Lower leg skin (tissue), 4 donors: ENCODE results near the gene MAP3K20. TPM values are rescaled to one million over a fixed set of nuclear protein-coding genes. Genes with fewer than 3 reads are reported as not detected.
"Not testable (repeated sequence)": the region's sequence is repeated elsewhere in the genome, so short reads cannot be mapped to it uniquely, and the experiment has no call there.

Experiments
- DNase-seq, 2 donors: peaks; one replicate each; pipeline ENCODE4 v3.0.0-alpha.2; 2019; ENCODE audit warnings: low spot score in 2 of 2
- H3K4me3 ChIP-seq: fragments of 200-600 bp; sonication (generic); 2 replicates; pipeline ENCODE4 v1.5.1; 2017; ENCODE audit warnings: mild to moderate bottlenecking, low read depth; ENCODE audit not compliant: poor library complexity, severe bottlenecking
- CTCF ChIP-seq, 3 donors: fragments of 450-650 bp; IDR thresholded peaks; one replicate each; pipeline ENCODE4 v1.5.1; 2016; ENCODE audit warnings: antibody characterized with exemption in 3 of 3, mild to moderate bottlenecking in 3 of 3, moderate library complexity in 2 of 3
- POLR2A ChIP-seq, 2 donors: fragments of 450-650 bp; IDR thresholded peaks; one replicate each; pipeline ENCODE4 v1.6.1; 2016 to 2017; ENCODE audit warnings: antibody characterized with exemption in 2 of 2, mild to moderate bottlenecking in 1 of 2, moderate library complexity in 1 of 2
- WGBS, 2 donors: methylation state at CpG; one replicate each; pipeline ENCODE4 v1.1.5; 2018; 5-methylcytosine and 5-hydroxymethylcytosine counted together
- intact Hi-C: fragments of 100-400 bp; cut with DNase I; formaldehyde crosslinking; loops from one replicate; pipeline ENCODE4 v1.15.0; 2023; ENCODE audit warnings: low total_unique reads
- total RNA-seq, 4 donors: library from RNA; depleted of rRNA; stranded (reverse); fragments of >200 nt; gene quantifications; one replicate each; pipeline ENCODE4 v1.1.0, GENCODE V29; 2016

Gene MAP3K20
- total RNA-seq, 4 donors from 2014 or later = 30.9 to 40.3 (median 37.3) TPM

DNA sequence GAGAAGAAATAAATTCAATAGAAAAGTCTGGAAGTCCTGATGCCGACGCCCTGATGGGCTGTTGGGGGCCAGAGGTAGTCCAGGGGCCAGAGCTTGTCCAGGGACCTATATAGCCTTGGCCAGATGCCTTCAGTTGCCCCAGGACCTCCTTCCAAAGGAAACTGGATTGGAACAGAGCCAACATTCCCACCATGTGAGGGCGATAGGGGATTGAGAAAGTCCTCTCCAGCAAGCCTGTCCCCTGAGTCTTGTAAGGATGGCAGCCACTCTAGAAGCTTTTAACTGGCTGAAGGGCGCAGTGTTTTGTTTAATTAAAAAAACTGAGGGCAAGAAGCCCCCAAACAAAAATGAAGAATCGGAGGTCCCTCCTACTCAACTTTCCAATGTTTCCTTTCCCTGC lies 224.1 kb downstream of the MAP3K20 start:
- 89 to 93% methylated on average over 5 of the region's 5 CpGs for WGBS, 2 donors
- DNase-seq = no peak
- intact Hi-C loops = no loop called here
- no peak for TF ChIP-seq POLR2A (IDR thresholded peaks at IDR 0.05)
- TF ChIP-seq CTCF (IDR thresholded peaks at IDR 0.05) = no peak
- no peak overlapping the region for H3K4me3 ChIP-seq

- intact Hi-C loops = no loop called here
- no peak for TF ChIP-seq POLR2A (IDR thresholded peaks at IDR 0.05)
- no peak for TF ChIP-seq CTCF (IDR thresholded peaks at IDR 0.05)
- WGBS, 2 donors = 48 to 79% methylated on average over 1 of the region's 1 CpG
These were observed 224.8 kb downstream of the MAP3K20 start for GRCh38 chr2:173300458-173300857.

GRCh38 chr2:173301549-173301948 lies 225.9 kb downstream of the MAP3K20 start:
- H3K4me3 ChIP-seq, DNase-seq, intact Hi-C loops: not testable (repeated sequence)
- WGBS, 2 donors = 82 to 93% methylated on average over 4 of the region's 4 CpGs

More at GRCh38 chr2:173300458-173300857, 224.8 kb downstream of the MAP3K20 start:
- H3K4me3 ChIP-seq = no peak overlapping the region
- no peak for DNase-seq

- WGBS, 2 donors = 86 to 88% methylated on average over 2 of the region's 2 CpGs
- TF ChIP-seq CTCF (IDR thresholded peaks at IDR 0.05) (no peak), POLR2A (IDR thresholded peaks at IDR 0.05) (no peak)
- H3K4me3 ChIP-seq = no peak overlapping the region
- intact Hi-C loops = no loop called here
- DNase-seq = no peak
These were observed 229.7 kb downstream of the MAP3K20 start for GRCh38 chr2:173305303-173305702.

DNA sequence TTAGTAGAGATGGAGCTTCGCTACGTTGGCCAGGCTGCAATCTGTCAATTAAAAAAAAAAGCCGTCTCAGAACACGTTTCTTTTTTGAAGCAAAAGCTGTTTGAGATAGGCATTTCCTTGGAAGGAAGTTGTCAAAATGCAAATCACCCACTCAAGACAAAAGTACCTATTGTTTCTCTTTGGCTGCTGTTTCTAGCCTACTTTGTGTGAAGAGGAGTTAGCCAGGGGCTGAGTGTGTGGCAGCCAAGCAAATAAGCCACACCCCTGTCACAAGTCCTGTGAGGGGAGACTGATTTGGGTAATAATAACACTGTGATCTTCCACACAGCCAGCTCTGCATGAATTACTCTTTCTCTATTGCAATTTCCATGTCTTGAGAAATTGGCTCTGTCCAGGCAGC lies 231.6 kb downstream of the MAP3K20 start:
- intact Hi-C loops = no loop called here
- peak in 1 of 2 donors; percentile 29 for DNase-seq
- TF ChIP-seq POLR2A (IDR thresholded peaks at IDR 0.05) (no peak), CTCF (IDR thresholded peaks at IDR 0.05) (no peak)
- 28 to 39% methylated on average over 4 of the region's 4 CpGs for WGBS, 2 donors
- no peak overlapping the region for H3K4me3 ChIP-seq

GRCh38 chr2:173309370-173309769 lies 233.7 kb downstream of the MAP3K20 start:
- peak in 1 of 2 donors; percentile 28 for DNase-seq
- WGBS, 2 donors = 73 to 76% methylated on average over 5 of the region's 5 CpGs
- H3K4me3 ChIP-seq, intact Hi-C loops: not testable (repeated sequence)

DNA sequence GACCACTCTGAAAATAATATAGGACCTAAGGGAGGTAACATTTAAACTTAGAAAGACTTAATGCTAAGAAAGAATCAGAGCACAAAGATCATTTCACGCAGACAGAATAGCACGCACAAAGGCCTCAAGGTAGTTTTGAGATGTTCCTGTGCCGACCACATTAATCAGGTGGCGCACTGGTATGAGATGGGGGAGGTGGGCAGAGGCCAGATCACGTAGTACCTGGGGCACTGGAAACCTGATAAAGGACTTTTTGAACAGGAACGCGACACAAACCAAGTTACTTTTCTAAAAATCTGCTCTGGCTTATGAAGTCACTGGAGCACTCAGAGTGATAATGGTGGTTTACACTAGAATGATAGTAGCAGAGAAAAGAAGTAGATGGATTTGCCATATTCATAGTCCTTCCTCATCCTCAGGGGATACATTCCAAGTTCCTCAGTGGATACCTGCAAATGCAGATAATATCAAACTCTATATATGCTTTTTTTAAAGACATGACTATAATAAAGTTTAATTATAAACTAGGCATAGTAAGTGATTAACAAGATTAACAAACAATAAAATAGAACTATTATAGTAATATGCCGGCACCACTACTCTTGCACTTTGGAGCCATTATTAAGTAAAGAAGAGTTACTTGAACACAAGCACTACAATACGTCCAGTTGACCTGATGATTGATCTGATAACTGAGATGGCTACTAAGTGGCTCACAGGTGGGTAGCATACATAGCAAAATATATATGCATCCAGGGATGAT lies 236.4 kb downstream of the MAP3K20 start:
- TF ChIP-seq CTCF (IDR thresholded peaks at IDR 0.05) = no peak
- TF ChIP-seq POLR2A (IDR thresholded peaks at IDR 0.05) = no peak
- WGBS, 2 donors = 84 to 89% methylated on average over 9 of the region's 9 CpGs
- no peak for DNase-seq
- no peak overlapping the region for H3K4me3 ChIP-seq
- intact Hi-C loops = no loop called here
